Activated B cell treated with CpG ODN at 0.5 μM for 24 hours (primary cell): ENCODE data around the gene RNF19B. TPM values are rescaled to one million over a fixed set of nuclear protein-coding genes. Genes with fewer than 3 reads are reported as not detected.

Experiments
- ATAC-seq: fragments of 200-7000 bp; cut with Tn5 transposase; one replicate; pipeline ENCODE4 v1.10.0; 2021; ENCODE audit warnings: low read depth, mild to moderate bottlenecking, moderate library complexity
- CTCF ChIA-PET: fragments of 350-600 bp; sonication (Branson Sonifier 250); formaldehyde crosslinking; loops from one replicate; lab custom pipeline; 2021; ENCODE audit warnings: antibody characterized with exemption; lab: Charles Lee
- POLR2A ChIA-PET: fragments of 350-600 bp; sonication (Branson Sonifier 250); formaldehyde crosslinking; loops from one replicate; lab custom pipeline; 2021; ENCODE audit warnings: antibody characterized with exemption; lab: Charles Lee
- DNase-seq: peaks from one replicate; pipeline ENCODE4 v3.0.0; 2022
- H3K27ac Mint-ChIP-seq: one replicate; pipeline ENCODE4 v1.8.0; 2020; ENCODE audit warnings: mixed read lengths
- H3K27me3 Mint-ChIP-seq: one replicate; pipeline ENCODE4 v1.8.0; 2021; ENCODE audit warnings: mixed read lengths
- H3K36me3 Mint-ChIP-seq: one replicate; pipeline ENCODE4 v1.8.0; 2021; ENCODE audit warnings: low read depth, mixed read lengths
- H3K4me1 Mint-ChIP-seq: one replicate; pipeline ENCODE4 v1.8.0; 2021; ENCODE audit warnings: mixed read lengths
- H3K4me3 Mint-ChIP-seq: one replicate; pipeline ENCODE4 v1.8.0; 2020; ENCODE audit warnings: mild to moderate bottlenecking, mixed read lengths
- H3K9me3 Mint-ChIP-seq: one replicate; pipeline ENCODE4 v1.8.0; 2020; ENCODE audit warnings: mixed read lengths
- CTCF ChIP-seq: fragments of 200-600 bp; IDR thresholded peaks from one replicate; pipeline ENCODE4 v1.8.0; 2022; ENCODE audit warnings: antibody characterized with exemption, mild to moderate bottlenecking
- intact Hi-C: fragments of 100-400 bp; cut with micrococcal nuclease; formaldehyde crosslinking; loops from one replicate; pipeline ENCODE4 v1.15.1; 2024
- total RNA-seq: library from RNA; stranded (reverse); gene quantifications from 2 replicates; pipeline ENCODE4 v1.2.3, GENCODE V29; 2022

RNF19B gene
- total RNA-seq, 1 donor from 2014 or later, result 23.6 TPM

- H3K4me3 Mint-ChIP-seq, result no peak overlapping the region
- no peak for DNase-seq
- POLR2A ChIA-PET, result interaction anchor here (0.9 to 5.7 kb wide), 2 partner anchors 10 to 54 kb away, joined by 3 to 39 read pairs; no protein-coding TSS in a partner anchor
- no peaks in the 10 kb centered on the region for H3K9me3 Mint-ChIP-seq
- intact Hi-C loops, result no loop called here
- TF ChIP-seq CTCF, result no peak
- CTCF ChIA-PET, result no interaction called here
- peaks cover 9% of the 10 kb centered on the region for H3K4me1 Mint-ChIP-seq
- H3K27ac Mint-ChIP-seq, result no peak overlapping the region
- H3K36me3 Mint-ChIP-seq, result no peaks in the 10 kb centered on the region
- H3K27me3 Mint-ChIP-seq, result peaks cover 13% of the 10 kb centered on the region
- ATAC-seq, result no peak
Observed at GRCh38 chr1:32971156-32971555, 6.5 kb upstream of the RNF19B start.

- ChIA-PET CTCF (no interaction called here), POLR2A (interaction anchor here (1.6 to 5.7 kb wide), 2 partner anchors 12 to 23 kb away, joined by 3 to 39 read pairs; no protein-coding TSS in a partner anchor)
- intact Hi-C loops, result loop anchor here (10.0 kb wide), 1 partner anchor 155 kb away; the partner anchor contains the start of genes S100PBP and YARS1
- Mint-ChIP-seq H3K27ac (no peak overlapping the region), H3K4me3 (no peak overlapping the region), H3K36me3 (no peaks in the 10 kb centered on the region), H3K9me3 (no peaks in the 10 kb centered on the region), H3K4me1 (peaks cover 12% of the 10 kb centered on the region), H3K27me3 (peaks cover 13% of the 10 kb centered on the region)
- DNase-seq, result no peak
- no peak for TF ChIP-seq CTCF
- ATAC-seq, result no peak
Observed at GRCh38 chr1:32969566-32969965, 5.0 kb upstream of the RNF19B start.

GRCh38 chr1:32967888-32968568 is 3.4 kb upstream of the RNF19B start:
- ChIA-PET POLR2A (interaction anchor here (1.3 to 5.7 kb wide), 4 partner anchors 13 to 26 kb away, joined by 3 to 39 read pairs (median 3); no protein-coding TSS in a partner anchor), CTCF (interaction anchor here (1.0 kb wide), 1 partner anchor 13 kb away, joined by 3 read pairs; no protein-coding TSS in a partner anchor)
- H3K27me3 Mint-ChIP-seq, result peaks cover 13% of the 10 kb centered on the region
- H3K36me3 Mint-ChIP-seq, result peaks cover 3% of the 10 kb centered on the region
- no peaks in the 10 kb centered on the region for H3K9me3 Mint-ChIP-seq
- DNase-seq (no peak), ATAC-seq (no peak)
- no peak for TF ChIP-seq CTCF
- no peak overlapping the region for H3K27ac Mint-ChIP-seq
- H3K4me1 Mint-ChIP-seq, result peaks cover 15% of the 10 kb centered on the region
- no peak overlapping the region for H3K4me3 Mint-ChIP-seq
- intact Hi-C loops, result loop anchor here (10.0 kb wide), 1 partner anchor 153 kb away; the partner anchor contains the start of genes S100PBP and YARS1

- peaks cover 19% of the 10 kb centered on the region for H3K4me1 Mint-ChIP-seq
- peaks cover 5% of the 10 kb centered on the region for H3K27me3 Mint-ChIP-seq
- H3K4me3 Mint-ChIP-seq, result no peak overlapping the region
- peaks cover 5% of the 10 kb centered on the region for H3K36me3 Mint-ChIP-seq
- CTCF ChIA-PET, result no interaction called here
- no peaks in the 10 kb centered on the region for H3K9me3 Mint-ChIP-seq
- ATAC-seq (no peak), DNase-seq (no peak)
- H3K27ac Mint-ChIP-seq, result no peak overlapping the region
- POLR2A ChIA-PET, result interaction anchor here (1.4 kb wide), 1 partner anchor 26 kb away, joined by 3 read pairs; no protein-coding TSS in a partner anchor
- intact Hi-C loops, result loop anchor here (10.0 kb wide), 1 partner anchor 152 kb away; the partner anchor contains the start of genes S100PBP and YARS1
- no peak for TF ChIP-seq CTCF
Observed at GRCh38 chr1:32966900-32967299, 2.3 kb upstream of the RNF19B start.

- no peaks in the 10 kb centered on the region for H3K9me3 Mint-ChIP-seq
- peak overlapping the region; percentile 91 for H3K27ac Mint-ChIP-seq
- H3K36me3 Mint-ChIP-seq, result peaks cover 5% of the 10 kb centered on the region
- no peaks in the 10 kb centered on the region for H3K27me3 Mint-ChIP-seq
- ATAC-seq (no peak), DNase-seq (no peak)
- ChIA-PET POLR2A (interaction anchor here (0.5 to 3.1 kb wide), 21 partner anchors 10 to 893 kb away, joined by 3 to 93 read pairs (median 7); partner anchors contain the start of genes KPNA6, S100PBP, TMEM39B and YARS1), CTCF (interaction anchor here (0.7 to 1.7 kb wide), 4 partner anchors 16 to 162 kb away, joined by 3 to 8 read pairs (median 4); no protein-coding TSS in a partner anchor)
- TF ChIP-seq CTCF, result no peak
- peaks cover 33% of the 10 kb centered on the region for H3K4me1 Mint-ChIP-seq
- intact Hi-C loops, result loop anchor here (10.0 kb wide), 1 partner anchor 150 kb away; the partner anchor contains the start of genes S100PBP and YARS1
- peak overlapping the region; percentile 85 for H3K4me3 Mint-ChIP-seq
Observed at GRCh38 chr1:32965251-32965747, 690 bp upstream of the RNF19B start.
